ENCODE results near the gene VSTM2L.

Gene VSTM2L

GRCh38 chr20:37871751-37872150 lies 31.2 kb upstream of the VSTM2L start:
- DNase-seq (ENCODE audit: low spot score in 2 of 2) = no peak
- Mint-ChIP-seq H3K4me1 (no peaks in the 10 kb centered on the region), H3K36me3 (peaks cover 33% of the 10 kb centered on the region), H3K9me3 (no peaks in the 10 kb centered on the region), H3K4me3 (no peak overlapping the region), H3K27ac (no peak overlapping the region), H3K27me3 (no peaks in the 10 kb centered on the region)
- no peak for ATAC-seq (ENCODE audit: low read depth)

- no peak for ATAC-seq (ENCODE audit: low read depth)
- no peak for DNase-seq (ENCODE audit: low spot score in 2 of 2)
- no peaks in the 10 kb centered on the region for H3K4me1 Mint-ChIP-seq
- no peak overlapping the region for H3K27ac Mint-ChIP-seq
- H3K9me3 Mint-ChIP-seq = no peaks in the 10 kb centered on the region
- H3K4me3 Mint-ChIP-seq = no peak overlapping the region
- H3K36me3 Mint-ChIP-seq = peaks cover 31% of the 10 kb centered on the region
- H3K27me3 Mint-ChIP-seq = no peaks in the 10 kb centered on the region
These were observed 30.8 kb upstream of the VSTM2L start for GRCh38 chr20:37872161-37872560.

GRCh38 chr20:37873884-37874283 lies 29.0 kb upstream of the VSTM2L start:
- no peaks in the 10 kb centered on the region for H3K4me1 Mint-ChIP-seq
- ATAC-seq (ENCODE audit: low read depth) (no peak), DNase-seq (ENCODE audit: low spot score in 2 of 2) (no peak)
- H3K27me3 Mint-ChIP-seq = no peaks in the 10 kb centered on the region
- H3K4me3 Mint-ChIP-seq = no peak overlapping the region
- H3K36me3 Mint-ChIP-seq = peaks cover 25% of the 10 kb centered on the region
- H3K27ac Mint-ChIP-seq = no peak overlapping the region
- H3K9me3 Mint-ChIP-seq = no peaks in the 10 kb centered on the region

- Mint-ChIP-seq H3K27me3 (no peaks in the 10 kb centered on the region), H3K27ac (no peak overlapping the region), H3K36me3 (peaks cover 17% of the 10 kb centered on the region), H3K4me3 (no peak overlapping the region), H3K9me3 (no peaks in the 10 kb centered on the region), H3K4me1 (no peaks in the 10 kb centered on the region)
- ATAC-seq (ENCODE audit: low read depth) (no peak), DNase-seq (ENCODE audit: low spot score in 2 of 2) (no peak)
These were observed 27.3 kb upstream of the VSTM2L start for GRCh38 chr20:37875460-37876175.

- DNase-seq (ENCODE audit: low spot score in 2 of 2) (no peak), ATAC-seq (ENCODE audit: low read depth) (no peak)
- Mint-ChIP-seq H3K9me3 (no peaks in the 10 kb centered on the region), H3K27ac (no peak overlapping the region), H3K4me3 (no peak overlapping the region), H3K36me3 (peaks cover 12% of the 10 kb centered on the region), H3K4me1 (no peaks in the 10 kb centered on the region), H3K27me3 (no peaks in the 10 kb centered on the region)
These were observed 26.1 kb upstream of the VSTM2L start for GRCh38 chr20:37876863-37877262.

- H3K9me3 Mint-ChIP-seq = no peaks in the 10 kb centered on the region
- H3K4me3 Mint-ChIP-seq = no peak overlapping the region
- DNase-seq (ENCODE audit: low spot score in 2 of 2) = no peak
- peaks cover 12% of the 10 kb centered on the region for H3K36me3 Mint-ChIP-seq
- H3K4me1 Mint-ChIP-seq = no peaks in the 10 kb centered on the region
- ATAC-seq (ENCODE audit: low read depth) = no peak
- H3K27me3 Mint-ChIP-seq = no peaks in the 10 kb centered on the region
- no peak overlapping the region for H3K27ac Mint-ChIP-seq
These were observed 24.8 kb upstream of the VSTM2L start for GRCh38 chr20:37877832-37878772.

- no peak for ATAC-seq (ENCODE audit: low read depth)
- Mint-ChIP-seq H3K4me1 (no peaks in the 10 kb centered on the region), H3K36me3 (peaks cover 7% of the 10 kb centered on the region), H3K4me3 (no peak overlapping the region), H3K9me3 (no peaks in the 10 kb centered on the region), H3K27ac (no peak overlapping the region), H3K27me3 (no peaks in the 10 kb centered on the region)
- no peak for DNase-seq (ENCODE audit: low spot score in 2 of 2)
These were observed 23.9 kb upstream of the VSTM2L start for GRCh38 chr20:37878835-37879599.

- no peaks in the 10 kb centered on the region for H3K4me1 Mint-ChIP-seq
- ATAC-seq (ENCODE audit: low read depth) (no peak), DNase-seq (ENCODE audit: low spot score in 2 of 2) (no peak)
- no peak overlapping the region for H3K4me3 Mint-ChIP-seq
- peaks cover 3% of the 10 kb centered on the region for H3K36me3 Mint-ChIP-seq
- no peaks in the 10 kb centered on the region for H3K9me3 Mint-ChIP-seq
- H3K27me3 Mint-ChIP-seq = peaks cover 2% of the 10 kb centered on the region
- H3K27ac Mint-ChIP-seq = no peak overlapping the region
These were observed 23.1 kb upstream of the VSTM2L start for GRCh38 chr20:37879843-37880242.

GRCh38 chr20:37880726-37881591 lies 22.0 kb upstream of the VSTM2L start:
- Mint-ChIP-seq H3K4me3 (no peak overlapping the region), H3K36me3 (peaks cover 2% of the 10 kb centered on the region), H3K9me3 (no peaks in the 10 kb centered on the region), H3K4me1 (no peaks in the 10 kb centered on the region), H3K27me3 (peaks cover 2% of the 10 kb centered on the region), H3K27ac (no peak overlapping the region)
- no peak for ATAC-seq (ENCODE audit: low read depth)
- no peak for DNase-seq (ENCODE audit: low spot score in 2 of 2)

- ATAC-seq (ENCODE audit: low read depth) = no peak
- no peaks in the 10 kb centered on the region for H3K9me3 Mint-ChIP-seq
- H3K27ac Mint-ChIP-seq = no peak overlapping the region
- peaks cover 2% of the 10 kb centered on the region for H3K27me3 Mint-ChIP-seq
- no peak overlapping the region for H3K4me3 Mint-ChIP-seq
- DNase-seq (ENCODE audit: low spot score in 2 of 2) = no peak
- no peaks in the 10 kb centered on the region for H3K4me1 Mint-ChIP-seq
- H3K36me3 Mint-ChIP-seq = no peaks in the 10 kb centered on the region
These were observed 21.2 kb upstream of the VSTM2L start for GRCh38 chr20:37881601-37882343.

- DNase-seq (ENCODE audit: low spot score in 2 of 2) (no peak), ATAC-seq (ENCODE audit: low read depth) (no peak)
- no peak overlapping the region for H3K27ac Mint-ChIP-seq
- no peaks in the 10 kb centered on the region for H3K36me3 Mint-ChIP-seq
- no peak overlapping the region for H3K4me3 Mint-ChIP-seq
- no peaks in the 10 kb centered on the region for H3K9me3 Mint-ChIP-seq
- H3K27me3 Mint-ChIP-seq = peaks cover 2% of the 10 kb centered on the region
- H3K4me1 Mint-ChIP-seq = peaks cover 7% of the 10 kb centered on the region
These were observed 19.8 kb upstream of the VSTM2L start for GRCh38 chr20:37882961-37883712.

GRCh38 chr20:37885042-37885441 lies 17.9 kb upstream of the VSTM2L start:
- Mint-ChIP-seq H3K4me3 (no peak overlapping the region), H3K27ac (no peak overlapping the region), H3K4me1 (peaks cover 10% of the 10 kb centered on the region), H3K36me3 (no peaks in the 10 kb centered on the region), H3K9me3 (no peaks in the 10 kb centered on the region), H3K27me3 (peaks cover 2% of the 10 kb centered on the region)
- no peak for ATAC-seq (ENCODE audit: low read depth)
- DNase-seq (ENCODE audit: low spot score in 2 of 2) = no peak
